ENCODE results near the gene MUC15.
"Not testable (repeated sequence)": the region's sequence is repeated elsewhere in the genome, so short reads cannot be mapped to it uniquely, and the experiment has no call there.

Gene MUC15

GRCh38 chr11:26597899-26598298, 25.8 kb upstream of the MUC15 start:
- no peaks in the 10 kb centered on the region for H3K79me2 ChIP-seq (ENCODE audit: insufficient read depth, low read length)
- no peaks in the 10 kb centered on the region for H3K9me3 ChIP-seq (ENCODE audit: insufficient read depth, low read depth, low read length)
- H3K4me3 ChIP-seq (ENCODE audit: low read length, poor library complexity, severe bottlenecking), result no peak overlapping the region
- no peak overlapping the region for H3K4me2 ChIP-seq (ENCODE audit: low read depth, low read length, poor library complexity, severe bottlenecking)
- no peaks in the 10 kb centered on the region for H3K4me1 ChIP-seq (ENCODE audit: insufficient read depth, low read length, poor library complexity, severe bottlenecking)
- H3K27me3 ChIP-seq (ENCODE audit: insufficient read depth, low read length, poor library complexity, severe bottlenecking), result no peaks in the 10 kb centered on the region
- H2AFZ ChIP-seq (ENCODE audit: low read length), result no peak overlapping the region
- no peaks in the 10 kb centered on the region for H4K20me1 ChIP-seq (ENCODE audit: insufficient read depth, low read length, poor library complexity, severe bottlenecking)
- no peak overlapping the region for H3K9ac ChIP-seq (ENCODE audit: low read depth, low read length, poor library complexity, severe bottlenecking)
- H3F3A ChIP-seq (ENCODE audit: low read depth), result no peaks in the 10 kb centered on the region
- H3K9me2 ChIP-seq (replicated peaks; ENCODE audit: low read depth, low read length), result no peaks in the 10 kb centered on the region
- TF ChIP-seq EZH2phosphoT487 (IDR thresholded peaks at IDR 0.05; ENCODE audit: borderline replicate concordance) (no peak), CTCF (conservative IDR thresholded peaks at IDR 0.05; ENCODE audit: low read length) (no peak)
- no peaks in the 10 kb centered on the region for H3K36me3 ChIP-seq (ENCODE audit: insufficient read depth, low read length)

- H3K27me3 ChIP-seq (ENCODE audit: insufficient read depth, low read length, poor library complexity, severe bottlenecking); H3K4me2 ChIP-seq (ENCODE audit: low read depth, low read length, poor library complexity, severe bottlenecking); H3F3A ChIP-seq (ENCODE audit: low read depth); H3K9me3 ChIP-seq (ENCODE audit: insufficient read depth, low read depth, low read length); H3K9ac ChIP-seq (ENCODE audit: low read depth, low read length, poor library complexity, severe bottlenecking); H3K4me3 ChIP-seq (ENCODE audit: low read length, poor library complexity, severe bottlenecking); H2AFZ ChIP-seq (ENCODE audit: low read length); H3K36me3 ChIP-seq (ENCODE audit: insufficient read depth, low read length); H3K79me2 ChIP-seq (ENCODE audit: insufficient read depth, low read length); H4K20me1 ChIP-seq (ENCODE audit: insufficient read depth, low read length, poor library complexity, severe bottlenecking); H3K9me2 ChIP-seq (replicated peaks; ENCODE audit: low read depth, low read length); H3K4me1 ChIP-seq (ENCODE audit: insufficient read depth, low read length, poor library complexity, severe bottlenecking): not testable (repeated sequence)
Observed at GRCh38 chr11:26597049-26597689, 25.1 kb upstream of the MUC15 start.

GRCh38 chr11:26595207-26595865, 23.3 kb upstream of the MUC15 start:
- H3K9me2 ChIP-seq (replicated peaks; ENCODE audit: low read depth, low read length); H3K9ac ChIP-seq (ENCODE audit: low read depth, low read length, poor library complexity, severe bottlenecking); H3K79me2 ChIP-seq (ENCODE audit: insufficient read depth, low read length); H3K27me3 ChIP-seq (ENCODE audit: insufficient read depth, low read length, poor library complexity, severe bottlenecking); H3K4me3 ChIP-seq (ENCODE audit: low read length, poor library complexity, severe bottlenecking); H3K4me1 ChIP-seq (ENCODE audit: insufficient read depth, low read length, poor library complexity, severe bottlenecking); H2AFZ ChIP-seq (ENCODE audit: low read length); H3K9me3 ChIP-seq (ENCODE audit: insufficient read depth, low read depth, low read length); H3K4me2 ChIP-seq (ENCODE audit: low read depth, low read length, poor library complexity, severe bottlenecking); H3K36me3 ChIP-seq (ENCODE audit: insufficient read depth, low read length); H4K20me1 ChIP-seq (ENCODE audit: insufficient read depth, low read length, poor library complexity, severe bottlenecking); H3F3A ChIP-seq (ENCODE audit: low read depth): not testable (repeated sequence)

GRCh38 chr11:26593691-26594090, 21.6 kb upstream of the MUC15 start:
- Histone ChIP-seq H3K79me2 (ENCODE audit: insufficient read depth, low read length) (no peaks in the 10 kb centered on the region), H3K9ac (ENCODE audit: low read depth, low read length, poor library complexity, severe bottlenecking) (no peak overlapping the region), H3K9me2 (replicated peaks; ENCODE audit: low read depth, low read length) (no peaks in the 10 kb centered on the region), H3K36me3 (ENCODE audit: insufficient read depth, low read length) (no peaks in the 10 kb centered on the region), H4K20me1 (ENCODE audit: insufficient read depth, low read length, poor library complexity, severe bottlenecking) (no peaks in the 10 kb centered on the region), H3K9me3 (ENCODE audit: insufficient read depth, low read depth, low read length) (no peaks in the 10 kb centered on the region), H3K4me2 (ENCODE audit: low read depth, low read length, poor library complexity, severe bottlenecking) (no peak overlapping the region), H3K4me1 (ENCODE audit: insufficient read depth, low read length, poor library complexity, severe bottlenecking) (no peaks in the 10 kb centered on the region), H3K4me3 (ENCODE audit: low read length, poor library complexity, severe bottlenecking) (no peak overlapping the region), H3K27me3 (ENCODE audit: insufficient read depth, low read length, poor library complexity, severe bottlenecking) (no peaks in the 10 kb centered on the region), H2AFZ (ENCODE audit: low read length) (no peak overlapping the region), H3F3A (ENCODE audit: low read depth) (no peaks in the 10 kb centered on the region)
- TF ChIP-seq CTCF (conservative IDR thresholded peaks at IDR 0.05; ENCODE audit: low read length) (no peak), EZH2phosphoT487 (IDR thresholded peaks at IDR 0.05; ENCODE audit: borderline replicate concordance) (no peak)

Data from Loucy (cell line).